ENCODE data around the gene OPRL1. TPM values are rescaled to one million over a fixed set of nuclear protein-coding genes. Genes with fewer than 3 reads are reported as not detected.

OPRL1 gene
- total RNA-seq, 3 donors from 2014 or later: 1.6 to 3.4 (median 2.3) TPM

DNA sequence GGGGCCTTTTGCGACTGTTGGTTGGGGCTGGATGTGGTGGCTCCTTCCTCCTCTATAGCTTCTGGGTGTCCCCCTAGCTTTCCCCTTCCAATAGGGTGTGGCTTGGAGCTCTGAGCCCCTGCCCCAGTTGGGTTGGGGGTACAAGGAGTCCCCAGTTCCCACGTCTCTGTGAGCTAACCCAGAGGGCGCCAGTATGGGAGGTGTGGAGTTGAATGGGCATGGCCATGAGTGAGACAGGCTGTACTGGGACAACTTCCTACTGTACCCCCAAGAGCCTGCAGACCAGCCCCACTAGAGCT, 42.7 kb upstream of the OPRL1 start:
- Histone ChIP-seq H3K36me3 (no peaks in the 10 kb centered on the region), H3K27ac (no peak overlapping the region), H3K9me3 (no peaks in the 10 kb centered on the region), H3K4me1 (peaks cover 0 to 3% of the 10 kb centered on the region in 2 donors), H3K4me3 (no peak overlapping the region), H3K27me3 (peaks cover 0 to 17% of the 10 kb centered on the region in 2 donors)
- no peak for DNase-seq (ENCODE audit: low spot score in 2 of 2)
- intact Hi-C loops (cut with DNase I; ENCODE audit: low total_unique reads): no loop called here
- TF ChIP-seq POLR2A (IDR thresholded peaks at IDR 0.05) (no peak), POLR2AphosphoS5 (IDR thresholded peaks at IDR 0.05) (no peak)
- TF ChIP-seq, protein P1, sequence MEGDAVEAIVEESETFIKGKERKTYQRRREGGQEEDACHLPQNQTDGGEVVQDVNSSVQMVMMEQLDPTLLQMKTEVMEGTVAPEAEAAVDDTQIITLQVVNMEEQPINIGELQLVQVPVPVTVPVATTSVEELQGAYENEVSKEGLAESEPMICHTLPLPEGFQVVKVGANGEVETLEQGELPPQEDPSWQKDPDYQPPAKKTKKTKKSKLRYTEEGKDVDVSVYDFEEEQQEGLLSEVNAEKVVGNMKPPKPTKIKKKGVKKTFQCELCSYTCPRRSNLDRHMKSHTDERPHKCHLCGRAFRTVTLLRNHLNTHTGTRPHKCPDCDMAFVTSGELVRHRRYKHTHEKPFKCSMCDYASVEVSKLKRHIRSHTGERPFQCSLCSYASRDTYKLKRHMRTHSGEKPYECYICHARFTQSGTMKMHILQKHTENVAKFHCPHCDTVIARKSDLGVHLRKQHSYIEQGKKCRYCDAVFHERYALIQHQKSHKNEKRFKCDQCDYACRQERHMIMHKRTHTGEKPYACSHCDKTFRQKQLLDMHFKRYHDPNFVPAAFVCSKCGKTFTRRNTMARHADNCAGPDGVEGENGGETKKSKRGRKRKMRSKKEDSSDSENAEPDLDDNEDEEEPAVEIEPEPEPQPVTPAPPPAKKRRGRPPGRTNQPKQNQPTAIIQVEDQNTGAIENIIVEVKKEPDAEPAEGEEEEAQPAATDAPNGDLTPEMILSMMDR (IDR thresholded peaks at IDR 0.05): no peak

DNA sequence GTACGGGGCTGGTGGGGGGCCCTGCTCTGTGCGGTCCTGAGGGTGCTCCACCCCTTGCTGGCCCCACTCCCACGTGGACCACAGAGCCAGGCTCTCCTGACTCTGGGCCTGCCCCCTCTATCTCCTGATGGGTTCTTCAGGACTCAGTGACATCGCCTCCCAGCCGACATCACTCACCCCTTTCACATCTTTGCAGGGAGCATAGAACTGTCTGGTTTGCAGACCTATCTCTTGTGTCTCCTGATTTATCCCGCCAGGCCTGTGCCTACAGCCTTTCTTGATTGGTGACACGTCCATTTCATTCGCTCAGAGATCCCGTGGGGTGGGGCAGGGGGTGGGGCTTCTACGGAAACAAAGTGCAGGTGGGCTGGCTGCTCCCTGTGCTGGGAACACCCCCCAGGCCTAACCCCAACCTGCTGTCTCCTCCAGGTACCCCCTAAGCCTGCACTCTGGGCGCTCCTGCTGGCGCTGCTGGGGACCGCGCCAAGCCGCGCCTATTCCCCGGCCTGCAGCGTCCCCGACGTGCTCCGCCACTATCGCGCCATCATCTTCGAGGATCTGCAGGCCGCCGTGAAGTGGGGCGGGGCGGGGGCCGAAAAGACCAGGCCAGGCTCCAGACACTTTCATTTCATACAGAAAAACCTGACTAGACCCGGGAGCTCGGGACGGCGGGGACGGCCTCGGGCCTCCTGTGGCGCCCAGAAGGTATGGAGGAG, 42.2 kb upstream of the OPRL1 start:
- Histone ChIP-seq H3K4me3 (peak overlapping the region; percentile 36 to 82 (median 57)), H3K9me3 (no peaks in the 10 kb centered on the region), H3K4me1 (peaks cover 0 to 4% of the 10 kb centered on the region in 2 donors), H3K36me3 (no peaks in the 10 kb centered on the region), H3K27ac (no peak overlapping the region), H3K27me3 (peaks cover 0 to 20% of the 10 kb centered on the region in 2 donors)
- no peak for TF ChIP-seq POLR2AphosphoS5 (IDR thresholded peaks at IDR 0.05)
- DNase-seq (ENCODE audit: low spot score in 2 of 2): no peak
- intact Hi-C loops (cut with DNase I; ENCODE audit: low total_unique reads): no loop called here

GRCh38 chr20:64038224-64038564, 41.7 kb upstream of the OPRL1 start:
- Histone ChIP-seq H3K27ac (no peak overlapping the region), H3K4me1 (peaks cover 0 to 4% of the 10 kb centered on the region in 2 donors), H3K27me3 (peaks cover 0 to 20% of the 10 kb centered on the region in 2 donors), H3K4me3 (peak overlapping the region; percentile 36 to 82 (median 57)), H3K36me3 (no peaks in the 10 kb centered on the region), H3K9me3 (no peaks in the 10 kb centered on the region)
- intact Hi-C loops (cut with DNase I; ENCODE audit: low total_unique reads): no loop called here
- TF ChIP-seq, protein P1 (IDR thresholded peaks at IDR 0.05): no peak
- TF ChIP-seq POLR2A (IDR thresholded peaks at IDR 0.05) (no peak), POLR2AphosphoS5 (IDR thresholded peaks at IDR 0.05) (no peak)
- no peak for DNase-seq (ENCODE audit: low spot score in 2 of 2)

- Histone ChIP-seq H3K4me1 (peaks cover 0 to 4% of the 10 kb centered on the region in 2 donors), H3K4me3 (peak overlapping the region; percentile 36 to 82 (median 57)), H3K9me3 (no peaks in the 10 kb centered on the region), H3K27ac (peak overlapping the region; percentile 33 to 65), H3K27me3 (peaks cover 0 to 20% of the 10 kb centered on the region in 2 donors), H3K36me3 (no peaks in the 10 kb centered on the region)
- DNase-seq (ENCODE audit: low spot score in 2 of 2): peak; percentile 53 to 72
- intact Hi-C loops (cut with DNase I; ENCODE audit: low total_unique reads): no loop called here
- TF ChIP-seq, protein P1 (IDR thresholded peaks at IDR 0.05): peak in 2 of 3 donors; percentile 45 to 66
- no peak for TF ChIP-seq POLR2A (IDR thresholded peaks at IDR 0.05)
- TF ChIP-seq POLR2AphosphoS5 (IDR thresholded peaks at IDR 0.05): peak in 1 of 3 donors; percentile 3
Observed at GRCh38 chr20:64038565-64039292, 41.2 kb upstream of the OPRL1 start.

GRCh38 chr20:64039293-64040160, 40.4 kb upstream of the OPRL1 start:
- Histone ChIP-seq H3K27me3 (peaks cover 0 to 20% of the 10 kb centered on the region in 2 donors), H3K9me3 (no peaks in the 10 kb centered on the region), H3K36me3 (no peaks in the 10 kb centered on the region), H3K4me1 (peaks cover 0 to 4% of the 10 kb centered on the region in 2 donors), H3K4me3 (peak overlapping the region; percentile 36 to 82 (median 57)), H3K27ac (peak overlapping the region in 1 of 2 donors; percentile 65)
- DNase-seq (ENCODE audit: low spot score in 2 of 2): no peak
- intact Hi-C loops (cut with DNase I; ENCODE audit: low total_unique reads): no loop called here
- no peak for TF ChIP-seq POLR2AphosphoS5 (IDR thresholded peaks at IDR 0.05)
- TF ChIP-seq POLR2A (IDR thresholded peaks at IDR 0.05): no peak
- TF ChIP-seq, protein P1 (IDR thresholded peaks at IDR 0.05): no peak

All from breast epithelium (tissue), 4 donors.